ENCODE data around the gene CDC34.

GRCh38 chr19:511101-511851, 20.3 kb upstream of the CDC34 start:
- TF ChIP-seq ZNF197 (CRISPR knock-in tag; IDR thresholded peaks at IDR 0.05; ENCODE audit: low read depth), result no peak
- TF ChIP-seq KLF16 (IDR thresholded peaks at IDR 0.05), result no peak
- TF ChIP-seq, protein P1, sequence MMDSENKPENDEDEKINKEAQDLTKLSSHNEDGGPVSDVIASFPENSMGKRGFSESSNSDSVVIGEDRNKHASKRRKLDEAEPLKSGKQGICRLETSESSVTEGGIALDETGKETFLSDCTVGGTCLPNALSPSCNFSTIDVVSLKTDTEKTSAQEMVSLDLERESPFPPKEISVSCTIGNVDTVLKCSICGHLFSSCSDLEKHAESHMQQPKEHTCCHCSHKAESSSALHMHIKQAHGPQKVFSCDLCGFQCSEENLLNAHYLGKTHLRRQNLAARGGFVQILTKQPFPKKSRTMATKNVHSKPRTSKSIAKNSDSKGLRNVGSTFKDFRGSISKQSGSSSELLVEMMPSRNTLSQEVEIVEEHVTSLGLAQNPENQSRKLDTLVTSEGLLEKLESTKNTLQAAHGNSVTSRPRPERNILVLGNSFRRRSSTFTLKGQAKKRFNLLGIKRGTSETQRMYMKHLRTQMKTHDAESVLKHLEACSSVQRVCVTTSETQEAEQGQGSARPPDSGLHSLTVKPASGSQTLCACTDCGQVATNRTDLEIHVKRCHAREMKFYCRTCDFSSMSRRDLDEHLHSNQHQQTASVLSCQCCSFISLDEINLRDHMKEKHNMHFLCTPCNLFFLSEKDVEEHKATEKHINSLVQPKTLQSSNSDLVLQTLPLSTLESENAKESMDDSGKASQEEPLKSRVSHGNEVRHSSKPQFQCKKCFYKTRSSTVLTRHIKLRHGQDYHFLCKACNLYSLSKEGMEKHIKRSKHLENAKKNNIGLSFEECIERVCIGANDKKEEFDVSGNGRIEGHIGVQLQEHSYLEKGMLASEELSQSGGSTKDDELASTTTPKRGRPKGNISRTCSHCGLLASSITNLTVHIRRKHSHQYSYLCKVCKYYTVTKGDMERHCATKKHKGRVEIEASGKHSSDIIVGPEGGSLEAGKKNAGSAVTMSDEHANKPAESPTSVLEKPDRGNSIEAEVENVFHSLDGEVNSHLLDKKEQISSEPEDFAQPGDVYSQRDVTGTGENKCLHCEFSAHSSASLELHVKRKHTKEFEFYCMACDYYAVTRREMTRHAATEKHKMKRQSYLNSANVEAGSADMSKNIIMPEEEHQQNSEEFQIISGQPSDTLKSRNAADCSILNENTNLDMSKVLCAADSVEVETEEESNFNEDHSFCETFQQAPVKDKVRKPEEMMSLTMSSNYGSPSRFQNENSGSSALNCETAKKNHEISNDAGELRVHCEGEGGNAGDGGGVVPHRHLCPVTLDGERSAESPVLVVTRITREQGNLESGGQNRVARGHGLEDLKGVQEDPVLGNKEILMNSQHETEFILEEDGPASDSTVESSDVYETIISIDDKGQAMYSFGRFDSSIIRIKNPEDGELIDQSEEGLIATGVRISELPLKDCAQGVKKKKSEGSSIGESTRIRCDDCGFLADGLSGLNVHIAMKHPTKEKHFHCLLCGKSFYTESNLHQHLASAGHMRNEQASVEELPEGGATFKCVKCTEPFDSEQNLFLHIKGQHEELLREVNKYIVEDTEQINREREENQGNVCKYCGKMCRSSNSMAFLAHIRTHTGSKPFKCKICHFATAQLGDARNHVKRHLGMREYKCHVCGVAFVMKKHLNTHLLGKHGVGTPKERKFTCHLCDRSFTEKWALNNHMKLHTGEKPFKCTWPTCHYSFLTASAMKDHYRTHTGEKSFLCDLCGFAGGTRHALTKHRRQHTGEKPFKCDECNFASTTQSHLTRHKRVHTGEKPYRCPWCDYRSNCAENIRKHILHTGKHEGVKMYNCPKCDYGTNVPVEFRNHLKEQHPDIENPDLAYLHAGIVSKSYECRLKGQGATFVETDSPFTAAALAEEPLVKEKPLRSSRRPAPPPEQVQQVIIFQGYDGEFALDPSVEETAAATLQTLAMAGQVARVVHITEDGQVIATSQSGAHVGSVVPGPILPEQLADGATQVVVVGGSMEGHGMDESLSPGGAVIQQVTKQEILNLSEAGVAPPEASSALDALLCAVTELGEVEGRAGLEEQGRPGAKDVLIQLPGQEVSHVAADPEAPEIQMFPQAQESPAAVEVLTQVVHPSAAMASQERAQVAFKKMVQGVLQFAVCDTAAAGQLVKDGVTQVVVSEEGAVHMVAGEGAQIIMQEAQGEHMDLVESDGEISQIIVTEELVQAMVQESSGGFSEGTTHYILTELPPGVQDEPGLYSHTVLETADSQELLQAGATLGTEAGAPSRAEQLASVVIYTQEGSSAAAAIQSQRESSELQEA (IDR thresholded peaks at IDR 0.05; ENCODE audit: low read depth), result no peak
- no peak for TF ChIP-seq EZH2 (IDR thresholded peaks at IDR 0.05; ENCODE audit: borderline replicate concordance, low read depth, low read length)

Data from K562 (cell line).